ENCODE results near the gene TMEM130.
A peak's percentile ranks its signal among the peaks of the same experiment; 100 is the strongest.

The TMEM130 gene, protein sequence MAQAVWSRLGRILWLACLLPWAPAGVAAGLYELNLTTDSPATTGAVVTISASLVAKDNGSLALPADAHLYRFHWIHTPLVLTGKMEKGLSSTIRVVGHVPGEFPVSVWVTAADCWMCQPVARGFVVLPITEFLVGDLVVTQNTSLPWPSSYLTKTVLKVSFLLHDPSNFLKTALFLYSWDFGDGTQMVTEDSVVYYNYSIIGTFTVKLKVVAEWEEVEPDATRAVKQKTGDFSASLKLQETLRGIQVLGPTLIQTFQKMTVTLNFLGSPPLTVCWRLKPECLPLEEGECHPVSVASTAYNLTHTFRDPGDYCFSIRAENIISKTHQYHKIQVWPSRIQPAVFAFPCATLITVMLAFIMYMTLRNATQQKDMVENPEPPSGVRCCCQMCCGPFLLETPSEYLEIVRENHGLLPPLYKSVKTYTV

DNA sequence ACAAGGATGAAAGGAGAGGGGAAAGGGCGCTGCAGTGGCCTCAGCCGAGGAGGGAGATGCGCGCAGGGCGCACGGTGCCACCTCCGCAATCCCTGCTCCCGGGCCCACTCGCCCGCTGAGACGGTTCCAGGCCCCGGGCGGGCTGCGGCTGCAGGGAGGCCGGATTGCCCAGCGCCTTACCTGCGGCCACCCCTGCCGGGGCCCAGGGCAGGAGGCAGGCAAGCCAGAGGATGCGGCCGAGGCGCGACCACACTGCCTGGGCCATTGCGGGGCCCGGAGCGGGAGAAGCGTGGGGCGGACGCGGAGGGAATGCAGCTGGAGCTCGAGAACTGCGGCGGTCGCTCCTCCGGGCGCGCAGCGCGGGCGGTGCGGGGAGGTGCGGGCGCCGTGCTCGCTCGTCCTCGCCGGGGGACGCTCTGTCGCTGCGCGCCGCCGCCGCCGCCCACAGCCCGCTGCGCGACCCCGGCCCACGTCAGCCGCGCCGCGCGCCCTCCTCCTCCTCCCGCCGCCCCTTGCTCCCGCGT, at the start of gene TMEM130:
TSS of gene TMEM130 (minus strand) at position 418 of the 524 bp plus-strand sequence. CDS start at position 265, 153 bp downstream.
- no peak for TF ChIP-seq JUND (IDR thresholded peaks at IDR 0.05; ENCODE audit: low read depth)
- in situ Hi-C loops (cut with HindIII; ENCODE audit: low pct_unique_long_range_greater_than_20kb, low sequenced_read_pairs): no loop called here
- no peak for DNase-seq (ENCODE audit: low read depth in 1 of 2, low spot score in 1 of 2)

DNA sequence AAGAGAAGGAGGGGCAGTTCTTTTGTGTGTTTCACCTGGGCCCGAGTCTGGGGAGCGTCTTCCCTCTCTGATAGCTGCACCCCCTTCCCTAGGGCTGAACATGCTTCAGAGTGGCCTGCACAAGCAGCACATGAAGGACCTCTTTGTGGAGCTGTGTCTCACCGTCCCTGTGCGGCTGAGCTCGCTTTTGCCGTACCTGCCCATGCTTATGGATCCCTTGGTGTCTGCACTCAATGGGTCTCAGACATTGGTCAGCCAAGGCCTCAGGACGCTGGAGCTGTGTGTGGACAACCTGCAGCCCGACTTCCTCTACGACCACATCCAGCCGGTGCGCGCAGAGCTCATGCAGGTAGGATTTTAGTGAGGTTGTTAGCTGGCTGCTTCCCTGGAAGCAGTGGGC, 47.5 kb upstream of the TMEM130 start:
- in situ Hi-C loops (cut with HindIII; ENCODE audit: low pct_unique_long_range_greater_than_20kb, low sequenced_read_pairs): no loop called here
- no peak for TF ChIP-seq JUND (IDR thresholded peaks at IDR 0.05; ENCODE audit: low read depth)

DNA sequence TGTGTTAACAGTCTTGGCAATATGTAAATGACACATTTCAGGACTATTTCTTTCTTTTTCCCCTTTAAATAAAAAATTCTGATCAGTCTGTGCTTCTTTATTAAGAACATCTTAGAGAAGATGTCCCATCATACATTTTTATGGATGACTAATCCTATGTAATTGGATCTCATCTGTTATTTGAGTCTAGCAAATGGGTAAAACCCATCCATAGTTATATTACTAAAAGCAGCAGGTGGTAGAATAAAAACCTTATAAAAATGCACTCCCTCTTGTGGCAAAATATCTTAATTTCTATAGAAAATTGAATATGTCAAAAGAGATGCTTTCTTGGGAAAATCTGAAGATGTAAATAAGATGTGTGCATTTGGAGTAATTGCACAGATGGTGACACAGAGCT, 43.8 kb upstream of the TMEM130 start:
- DNase-seq (ENCODE audit: low read depth in 1 of 2, low spot score in 1 of 2): no peak
- in situ Hi-C loops (cut with HindIII; ENCODE audit: low pct_unique_long_range_greater_than_20kb, low sequenced_read_pairs): no loop called here
- TF ChIP-seq JUND (IDR thresholded peaks at IDR 0.05; ENCODE audit: low read depth): no peak

More for the DNA sequence above, 47.5 kb upstream of the TMEM130 start:
- DNase-seq (ENCODE audit: low read depth in 1 of 2, low spot score in 1 of 2): no peak

DNA sequence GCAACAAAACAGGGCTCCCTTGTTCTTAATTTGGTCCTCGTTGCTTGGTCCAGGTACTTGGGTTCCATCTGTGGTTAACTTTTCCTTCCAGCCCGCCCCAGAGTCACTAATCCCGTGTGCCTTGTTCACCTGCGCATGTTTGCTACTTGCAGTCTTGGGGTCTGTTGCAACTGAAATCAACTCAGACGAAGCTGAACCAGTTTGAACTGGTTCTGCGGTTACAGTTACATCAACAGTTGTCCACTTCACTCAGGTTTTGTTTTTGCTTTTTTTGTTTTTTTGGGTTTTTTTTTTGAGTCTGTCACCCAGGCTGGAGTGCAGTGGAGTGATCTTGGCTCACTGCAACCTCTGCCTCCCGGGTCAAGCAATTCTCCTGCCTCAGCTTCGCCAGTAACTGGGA, 43.2 kb upstream of the TMEM130 start:
- no peak for DNase-seq (ENCODE audit: low read depth in 1 of 2, low spot score in 1 of 2)
- in situ Hi-C loops (cut with HindIII; ENCODE audit: low pct_unique_long_range_greater_than_20kb, low sequenced_read_pairs): no loop called here

DNA sequence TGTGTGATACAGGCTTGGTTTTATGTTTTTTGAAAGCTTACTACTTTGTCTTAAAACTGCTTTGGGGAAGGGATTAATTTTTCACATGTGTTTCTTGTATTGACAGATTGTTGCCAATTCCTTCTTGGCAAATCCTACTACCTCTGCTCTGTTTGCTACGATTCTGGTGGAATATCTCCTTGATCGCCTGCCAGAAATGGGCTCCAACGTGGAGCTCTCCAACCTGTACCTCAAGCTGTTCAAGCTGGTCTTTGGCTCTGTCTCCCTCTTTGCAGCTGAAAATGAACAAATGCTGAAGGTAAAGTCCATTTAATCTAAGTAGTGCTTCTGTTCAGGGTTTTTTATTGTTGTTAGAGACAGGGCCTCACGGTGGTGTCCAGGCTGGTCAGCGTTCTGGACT, 42.1 kb upstream of the TMEM130 start:
- no peak for DNase-seq (ENCODE audit: low read depth in 1 of 2, low spot score in 1 of 2)
- TF ChIP-seq JUND (IDR thresholded peaks at IDR 0.05; ENCODE audit: low read depth): no peak
- in situ Hi-C loops (cut with HindIII; ENCODE audit: low pct_unique_long_range_greater_than_20kb, low sequenced_read_pairs): no loop called here

More for the DNA sequence above, 43.2 kb upstream of the TMEM130 start:
- TF ChIP-seq JUND (IDR thresholded peaks at IDR 0.05; ENCODE audit: low read depth): no peak

DNA sequence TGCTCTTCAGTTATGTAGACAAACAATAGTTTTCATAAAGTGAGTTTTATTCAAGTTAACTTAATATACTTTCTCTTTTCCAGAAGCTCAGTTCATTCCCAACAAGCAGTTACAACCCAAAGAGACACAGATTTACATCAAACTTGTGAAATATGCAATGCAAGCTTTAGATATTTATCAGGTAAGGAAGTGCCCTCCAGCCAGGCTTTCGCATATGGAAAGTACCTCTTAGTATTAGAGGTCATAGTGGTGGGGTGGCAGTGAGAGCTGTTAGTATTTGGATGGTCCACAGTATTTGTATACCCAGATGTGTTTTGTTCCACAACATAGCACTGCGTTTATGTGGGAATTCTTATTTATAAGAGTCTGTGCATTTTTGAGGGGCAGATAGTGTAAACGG, 40.6 kb upstream of the TMEM130 start:
- in situ Hi-C loops (cut with HindIII; ENCODE audit: low pct_unique_long_range_greater_than_20kb, low sequenced_read_pairs): no loop called here
- DNase-seq (ENCODE audit: low read depth in 1 of 2, low spot score in 1 of 2): no peak
- TF ChIP-seq JUND (IDR thresholded peaks at IDR 0.05; ENCODE audit: low read depth): no peak

DNA sequence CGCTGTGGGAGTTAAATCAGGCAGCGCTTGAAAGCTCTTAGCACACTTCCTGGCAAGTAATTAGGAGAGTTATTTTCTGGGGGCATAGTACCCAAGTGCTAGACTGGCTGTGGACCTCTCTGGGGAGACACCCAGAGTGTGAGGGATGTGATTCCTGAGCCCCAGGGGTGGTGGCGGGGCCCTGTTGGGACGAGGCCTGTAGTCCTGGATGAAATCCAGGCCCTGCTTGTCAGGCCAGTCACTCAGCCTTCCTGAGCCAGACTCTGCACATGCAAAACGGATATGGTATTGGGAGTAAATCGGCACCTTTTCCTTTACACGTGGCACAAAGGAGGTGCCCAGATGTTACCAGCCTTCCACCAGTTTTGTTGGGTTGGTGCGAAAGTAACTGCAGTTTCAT, 39.7 kb upstream of the TMEM130 start:
- in situ Hi-C loops (cut with HindIII; ENCODE audit: low pct_unique_long_range_greater_than_20kb, low sequenced_read_pairs): no loop called here
- DNase-seq (ENCODE audit: low read depth in 1 of 2, low spot score in 1 of 2): peak in 1 of 2 experiments; percentile 12
- no peak for TF ChIP-seq JUND (IDR thresholded peaks at IDR 0.05; ENCODE audit: low read depth)

DNA sequence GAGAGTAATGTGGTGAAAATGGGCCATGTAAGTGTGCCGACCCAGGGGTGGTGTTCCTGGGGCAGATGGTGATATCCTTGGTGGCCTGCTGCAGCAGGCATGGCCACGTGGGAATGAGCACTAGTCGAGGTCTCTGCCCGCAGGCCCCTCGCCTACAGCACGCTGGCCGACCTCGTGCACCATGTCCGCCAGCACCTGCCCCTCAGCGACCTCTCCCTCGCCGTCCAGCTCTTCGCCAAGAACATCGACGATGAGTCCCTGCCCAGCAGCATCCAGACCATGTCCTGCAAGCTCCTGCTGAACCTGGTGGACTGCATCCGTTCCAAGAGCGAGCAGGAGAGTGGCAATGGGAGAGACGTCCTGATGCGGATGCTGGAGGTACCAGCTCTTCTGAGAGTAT, 38.8 kb upstream of the TMEM130 start:
- in situ Hi-C loops (cut with HindIII; ENCODE audit: low pct_unique_long_range_greater_than_20kb, low sequenced_read_pairs): no loop called here
- no peak for DNase-seq (ENCODE audit: low read depth in 1 of 2, low spot score in 1 of 2)

DNA sequence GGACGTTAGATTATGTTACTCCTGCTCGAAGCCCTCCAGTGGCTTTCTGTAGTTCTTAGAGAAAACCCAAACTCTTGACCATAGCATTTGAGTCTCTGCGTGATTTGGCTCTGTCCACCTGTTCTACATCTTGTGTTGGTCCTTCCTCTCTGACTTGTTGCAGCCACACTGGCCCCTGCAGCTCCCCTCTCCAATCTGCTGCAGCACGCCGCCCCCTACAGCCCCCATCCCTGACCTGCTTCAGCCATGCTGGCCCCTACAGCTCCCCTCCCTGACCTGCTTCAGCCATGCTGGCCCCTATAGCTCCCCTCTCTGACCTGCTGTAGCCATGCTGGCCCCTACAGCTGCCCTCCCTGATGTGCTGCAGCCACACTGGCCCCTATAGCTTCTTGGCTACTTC, 37.8 kb upstream of the TMEM130 start:
- no peak for TF ChIP-seq JUND (IDR thresholded peaks at IDR 0.05; ENCODE audit: low read depth)
- DNase-seq (ENCODE audit: low read depth in 1 of 2, low spot score in 1 of 2): no peak
- in situ Hi-C loops (cut with HindIII; ENCODE audit: low pct_unique_long_range_greater_than_20kb, low sequenced_read_pairs): no loop called here

More for the DNA sequence above, 38.8 kb upstream of the TMEM130 start:
- no peak for TF ChIP-seq JUND (IDR thresholded peaks at IDR 0.05; ENCODE audit: low read depth)

DNA sequence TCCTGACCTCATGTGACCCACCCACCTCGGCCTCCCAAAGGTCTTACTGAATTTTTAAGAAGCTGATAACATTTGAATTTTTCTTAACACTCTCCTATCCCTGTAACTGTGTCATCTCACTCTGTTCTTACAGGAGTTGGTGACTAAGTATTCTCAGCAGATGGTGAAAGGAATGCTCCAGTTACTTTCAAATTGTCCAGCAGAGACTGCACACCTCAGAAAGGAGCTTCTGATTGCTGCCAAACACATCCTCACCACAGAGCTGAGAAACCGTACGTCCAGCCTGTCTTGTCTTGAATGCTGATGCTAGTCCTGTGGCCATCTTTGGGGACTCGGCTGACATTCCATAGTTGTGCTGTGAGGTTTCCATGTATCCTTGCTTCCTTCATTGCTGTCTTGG, 33.4 kb upstream of the TMEM130 start:
- TF ChIP-seq JUND (IDR thresholded peaks at IDR 0.05; ENCODE audit: low read depth): no peak
- DNase-seq (ENCODE audit: low read depth in 1 of 2, low spot score in 1 of 2): no peak
- in situ Hi-C loops (cut with HindIII; ENCODE audit: low pct_unique_long_range_greater_than_20kb, low sequenced_read_pairs): no loop called here

DNA sequence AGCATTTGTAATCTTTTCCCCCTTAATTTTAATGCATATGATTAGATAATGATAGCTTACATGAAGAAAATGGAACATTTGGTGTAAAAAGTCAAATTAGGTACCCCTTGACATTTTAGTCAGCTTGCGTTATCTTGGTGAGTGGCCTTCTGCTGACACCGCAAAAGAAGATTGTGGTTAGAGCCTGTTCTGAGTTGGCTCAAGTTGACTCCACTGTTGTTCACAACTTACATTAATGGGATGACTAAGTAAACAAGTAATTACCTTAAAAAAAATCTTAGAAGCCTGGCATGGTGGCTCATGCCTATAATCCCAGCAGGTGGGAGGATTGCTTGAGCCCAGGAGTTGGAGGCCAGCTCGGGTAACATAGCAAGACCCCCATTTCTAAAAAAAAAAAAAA, 32.7 kb upstream of the TMEM130 start:
- no peak for TF ChIP-seq JUND (IDR thresholded peaks at IDR 0.05; ENCODE audit: low read depth)
- in situ Hi-C loops (cut with HindIII; ENCODE audit: low pct_unique_long_range_greater_than_20kb, low sequenced_read_pairs): no loop called here
- no peak for DNase-seq (ENCODE audit: low read depth in 1 of 2, low spot score in 1 of 2)

DNA sequence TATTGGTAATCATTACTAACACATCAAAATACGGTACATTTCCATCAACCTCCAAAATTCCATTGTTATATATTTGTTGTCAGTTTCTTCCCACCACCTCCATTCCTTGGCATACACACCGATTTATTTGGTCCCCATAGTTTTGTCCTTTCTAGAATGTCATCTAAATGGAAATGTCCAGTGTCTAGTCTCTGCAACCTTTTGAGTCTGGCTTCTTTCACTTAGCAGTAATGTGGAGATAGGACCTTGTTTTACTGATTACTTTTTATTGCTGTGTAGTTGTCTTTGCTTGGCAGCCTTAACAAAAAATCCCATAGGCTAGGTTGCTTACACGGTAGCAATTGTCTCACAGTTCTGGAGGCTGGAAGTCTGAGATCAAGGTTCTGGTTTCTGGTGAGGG, 31.0 kb upstream of the TMEM130 start:
- no peak for TF ChIP-seq JUND (IDR thresholded peaks at IDR 0.05; ENCODE audit: low read depth)
- no peak for DNase-seq (ENCODE audit: low read depth in 1 of 2, low spot score in 1 of 2)
- in situ Hi-C loops (cut with HindIII; ENCODE audit: low pct_unique_long_range_greater_than_20kb, low sequenced_read_pairs): no loop called here

DNA sequence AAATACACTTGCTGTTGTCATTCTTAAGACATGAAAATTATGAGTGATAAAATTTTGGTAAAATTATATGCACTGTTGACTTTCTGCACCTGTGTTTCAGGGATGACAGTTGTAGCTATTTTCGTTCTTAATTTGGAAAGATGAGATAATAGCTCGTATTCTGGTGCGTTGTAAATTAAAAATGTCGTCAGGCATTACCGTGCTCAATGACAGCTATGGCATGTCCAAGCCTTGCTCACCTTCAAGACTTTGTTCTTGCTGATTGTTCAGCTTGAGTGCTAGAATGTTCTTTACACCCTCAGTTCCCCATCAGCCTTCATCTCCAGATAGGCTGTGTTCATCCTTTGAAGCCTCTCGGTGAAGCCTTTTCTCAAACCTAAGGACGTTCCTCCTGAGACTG, 30.0 kb upstream of the TMEM130 start:
- no peak for DNase-seq (ENCODE audit: low read depth in 1 of 2, low spot score in 1 of 2)
- in situ Hi-C loops (cut with HindIII; ENCODE audit: low pct_unique_long_range_greater_than_20kb, low sequenced_read_pairs): no loop called here
- no peak for TF ChIP-seq JUND (IDR thresholded peaks at IDR 0.05; ENCODE audit: low read depth)
